Pancreas (tissue), 10 donors: Measurements from ENCODE around the gene KCNMB4. TPM values are rescaled to one million over a fixed set of nuclear protein-coding genes. Genes with fewer than 3 reads are reported as not detected.

ENCODE experiments used
- ATAC-seq, 4 donors: fragments of 200-7000 bp; cut with Tn5 transposase; one replicate each; pipeline versions ENCODE4 v1.8.0 to v1.9.1; 2020; ENCODE audit warnings: mild to moderate bottlenecking in 4 of 4, moderate library complexity in 4 of 4
- DNase-seq, 6 donors: peaks; one replicate each; pipeline ENCODE4 v3.0.0-alpha.2; 2020
- FAIRE-seq: peaks from 2 replicates; lab custom pipeline; 2012; peaks lifted over from hg19 to GRCh38; lab: Jason Lieb, UNC
- H3K27ac ChIP-seq, 4 donors: fragments of 200-600 bp; sonication (generic); 1 replicate in 3 of 4; 2 replicates in 1 of 4; pipeline versions ENCODE4 v1.5.0 to v1.8.0; 2020
- H3K27me3 ChIP-seq, 4 donors: fragments of 200-600 bp; one replicate each; pipeline ENCODE4 v1.8.0; 2021
- H3K36me3 ChIP-seq, 3 donors: fragments of 200-600 bp; sonication (generic) in 1 of 3; one replicate each; pipeline versions ENCODE4 v1.5.0 to v1.8.0; 2020 to 2021
- H3K4me1 ChIP-seq, 3 donors: fragments of 200-600 bp; one replicate each; pipeline ENCODE4 v1.8.0; 2021
- H3K4me3 ChIP-seq, 4 donors: fragments of 200-600 bp; sonication (generic) in 2 of 4; one replicate each; pipeline versions ENCODE4 v1.5.0 to v1.8.0; 2020 to 2021
- H3K9me3 ChIP-seq, 4 donors: fragments of 200-600 bp; one replicate each; pipeline ENCODE4 v1.8.0; 2021
- CTCF ChIP-seq, 4 donors: fragments of 200-600 bp; sonication (generic) in 3 of 4; IDR thresholded peaks; one replicate each; pipeline versions ENCODE4 v1.5.0 to v1.8.0; 2021; ENCODE audit warnings: antibody characterized with exemption in 4 of 4
- WGBS, 2 donors: extraction: QIAGEN DNeasy Blood & Tissue Kit; methylation state at CpG; one replicate each; pipeline ENCODE4 v1.1.7; 2013; 5-methylcytosine and 5-hydroxymethylcytosine counted together
- intact Hi-C, 3 donors: fragments of 100-400 bp; cut with DNase I; formaldehyde crosslinking; loops; one replicate each; pipeline versions ENCODE4 v1.11.1 to v1.14.2; 2022
- polyA plus RNA-seq, 2 donors: library from polyadenylated mRNA; stranded (reverse); fragments of 200-250 nt; gene quantifications; one replicate each; pipeline ENCODE4 v1.2.3, GENCODE V29; 2013
- total RNA-seq, 6 donors: library from RNA; stranded (reverse); fragmentation: NEBNext Ultra II Directional in 4 of 6; extraction: Animal tissue kit (Norgen Biotek cat#: 25700) in 4 of 6; gene quantifications; one replicate each; pipeline versions ENCODE4 v1.2.1 to v1.2.4, GENCODE V29; 2021 to 2023
- donor health status: healthy with polysubstance abuse.
- donor health status: DM: no; HTN: no; CAD: no; lungs with moderate emphysema.
- donor health status: DM: no; HTN: no; CAD: no.
- donor health status: control.
- donor health status: control.
- donor health status: Bipolar disorder and iron deficiency.
- donor health status: DM: yes; HTN: yes; CAD: no.
- donor health status: DM: no; HTN: no; CAD: no.
- donor health status: DM: no; HTN: no; CAD: no.
- donor health status: DM: yes; HTN: yes; CAD: no.

Gene KCNMB4
- total and polyA plus RNA-seq, 8 donors: 0.12 to 1.1 (median 0.33) TPM

DNA sequence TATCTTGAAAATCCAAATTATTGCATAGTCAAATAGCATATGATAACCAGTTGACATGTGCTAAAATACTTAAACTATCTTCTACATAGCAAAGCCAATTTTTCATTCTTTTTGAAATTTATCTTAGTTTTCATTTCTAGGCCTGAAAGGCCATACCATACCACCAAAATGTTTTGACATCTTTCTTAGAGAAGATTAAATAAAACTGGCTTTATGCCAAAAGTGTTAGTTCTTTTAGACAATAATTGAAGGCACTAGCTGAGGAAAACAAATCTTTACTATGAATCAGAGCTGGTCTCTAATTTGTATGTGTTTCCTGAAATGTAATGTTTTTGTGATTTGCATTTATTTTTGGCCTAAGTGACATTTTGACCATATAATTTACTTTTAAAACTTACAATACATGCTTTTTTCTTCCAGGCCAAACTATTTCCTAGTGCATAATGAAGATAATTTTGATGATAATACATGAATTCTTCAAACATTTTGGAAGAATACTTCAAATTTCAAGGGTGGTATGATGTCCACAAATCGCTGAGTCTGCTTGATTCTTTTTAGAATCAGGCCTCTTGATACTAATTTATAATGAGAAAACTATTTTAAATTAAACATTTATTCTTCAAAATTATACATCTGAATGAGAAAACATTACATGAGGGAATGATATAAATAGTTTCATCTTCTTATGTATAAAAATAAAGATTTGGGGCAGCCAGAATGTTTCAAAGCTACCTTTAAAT lies 6.5 kb upstream of the KCNMB4 start:
- Histone ChIP-seq H3K4me3 (no peak overlapping the region), H3K27ac (no peak overlapping the region), H3K4me1 (no peaks in the 10 kb centered on the region), H3K27me3 (peaks cover 0 to 39% (median 0%) of the 10 kb centered on the region in 4 donors), H3K9me3 (no peaks in the 10 kb centered on the region), H3K36me3 (peaks cover 0 to 8% (median 0%) of the 10 kb centered on the region in 3 donors)
- intact Hi-C loops: no loop called here
- FAIRE-seq (no peak), DNase-seq (no peak), ATAC-seq (no peak)
- TF ChIP-seq CTCF (IDR thresholded peaks at IDR 0.05): no peak
- 97 to 98% methylated on average over 1 of the region's 1 CpG for WGBS, 2 donors

DNA sequence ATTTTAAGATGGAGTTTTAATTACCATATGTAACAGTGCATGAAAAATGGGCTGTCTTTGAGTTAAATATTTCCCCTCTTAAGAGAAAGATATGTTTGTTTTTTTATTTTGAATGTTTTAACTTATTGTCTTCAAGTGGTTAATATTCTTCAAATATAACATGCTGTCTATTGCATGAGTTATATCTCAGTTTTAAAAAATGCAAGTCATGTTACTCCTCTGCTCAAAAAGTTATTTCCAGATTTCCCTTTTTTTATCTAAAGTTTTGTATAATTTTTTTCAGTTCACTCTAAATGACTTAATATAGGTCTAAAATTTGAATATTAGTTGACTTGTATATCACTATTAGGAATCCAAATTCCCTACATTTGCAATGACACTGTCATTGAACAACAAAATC lies 5.9 kb upstream of the KCNMB4 start:
- intact Hi-C loops: no loop called here
- FAIRE-seq (peak; percentile 51), ATAC-seq (no peak), DNase-seq (no peak)
- no peak for TF ChIP-seq CTCF (IDR thresholded peaks at IDR 0.05)
- Histone ChIP-seq H3K27ac (no peak overlapping the region), H3K4me3 (no peak overlapping the region), H3K27me3 (peaks cover 0 to 41% (median 0%) of the 10 kb centered on the region in 4 donors), H3K9me3 (no peaks in the 10 kb centered on the region), H3K36me3 (peaks cover 0 to 2% (median 0%) of the 10 kb centered on the region in 3 donors), H3K4me1 (peaks cover 0 to 4% (median 0%) of the 10 kb centered on the region in 3 donors)

DNA sequence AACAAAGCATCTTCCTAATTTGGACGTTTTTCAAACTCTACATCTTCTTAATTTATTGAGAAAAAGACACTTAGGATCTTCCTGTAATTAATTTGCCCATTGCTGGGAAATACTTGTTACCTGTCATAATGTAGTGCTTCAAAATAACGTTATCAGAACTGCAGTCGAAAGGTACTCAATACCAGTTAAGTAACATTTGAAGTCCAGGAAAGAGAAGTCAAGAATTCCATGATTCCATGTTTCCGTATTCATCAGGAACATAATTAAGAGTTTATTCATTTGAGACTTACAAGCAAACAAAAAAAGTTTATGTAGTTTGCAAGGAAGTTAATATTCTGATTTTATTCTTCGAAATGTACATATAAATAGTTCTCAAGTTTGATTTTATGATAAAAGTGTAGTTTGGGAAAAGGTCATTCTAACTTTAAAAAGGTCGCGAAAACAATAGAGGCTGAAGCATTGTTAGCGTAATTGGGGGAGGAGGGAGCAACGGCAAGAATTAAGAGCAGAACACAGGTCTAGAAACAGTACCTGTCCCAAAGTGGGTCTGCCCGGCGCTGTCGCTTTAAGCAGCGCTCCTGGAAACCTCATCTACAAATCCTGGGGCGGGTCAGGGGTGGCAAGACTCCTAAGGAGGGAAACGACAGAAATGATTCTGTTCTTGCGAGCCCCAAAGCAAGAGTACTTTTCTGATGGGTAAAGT lies 1.2 kb upstream of the KCNMB4 start:
- H3K4me3 ChIP-seq: peak overlapping the region in 2 of 4 donors; percentile 47 to 75
- H3K4me1 ChIP-seq: peaks cover 0 to 8% (median 3%) of the 10 kb centered on the region in 3 donors
- no peak for DNase-seq
- H3K9me3 ChIP-seq: no peaks in the 10 kb centered on the region
- 15 to 18% methylated on average over 16 of the region's 16 CpGs for WGBS, 2 donors
- FAIRE-seq: no peak
- H3K27ac ChIP-seq: no peak overlapping the region
- no peak for TF ChIP-seq CTCF (IDR thresholded peaks at IDR 0.05)
- intact Hi-C loops: no loop called here
- H3K27me3 ChIP-seq: peaks cover 0 to 41% (median 0%) of the 10 kb centered on the region in 4 donors
- no peak for ATAC-seq
- H3K36me3 ChIP-seq: no peaks in the 10 kb centered on the region

- H3K4me3 ChIP-seq: peak overlapping the region; percentile 39 to 75 (median 56)
- peaks cover 0 to 41% (median 0%) of the 10 kb centered on the region in 4 donors for H3K27me3 ChIP-seq
- H3K36me3 ChIP-seq: no peaks in the 10 kb centered on the region
- ATAC-seq: no peak
- WGBS, 2 donors: 1% methylated on average over 6 of the region's 6 CpGs
- H3K4me1 ChIP-seq: peaks cover 0 to 8% (median 3%) of the 10 kb centered on the region in 3 donors
- intact Hi-C loops: no loop called here
- FAIRE-seq: no peak
- peak in 1 of 6 donors; percentile 8 for DNase-seq
- H3K9me3 ChIP-seq: no peaks in the 10 kb centered on the region
- no peak for TF ChIP-seq CTCF (IDR thresholded peaks at IDR 0.05)
- no peak overlapping the region for H3K27ac ChIP-seq
Observed at GRCh38 chr12:70365398-70365647, 767 bp upstream of the KCNMB4 start.
